GM12875 (cell line): ENCODE data around the gene LRP2.

ENCODE experiments used
- H3K4me3 ChIP-seq: one replicate; pipeline ENCODE4 v1.5.1; 2011; ENCODE audit warnings: low read depth, low read length, control low read depth
- TF ChIP-seq, protein P1 (sequence below): IDR thresholded peaks from 2 replicates; pipeline ENCODE4 v1.5.1; 2011; ENCODE audit warnings: low read depth, mild to moderate bottlenecking, control low read depth, inconsistent platforms, low read length, moderate library complexity, borderline replicate concordance; ENCODE audit not compliant: insufficient read depth

LRP2 gene

GRCh38 chr2:169388161-169388560, 25.8 kb upstream of the LRP2 start:
- TF ChIP-seq, protein P1, sequence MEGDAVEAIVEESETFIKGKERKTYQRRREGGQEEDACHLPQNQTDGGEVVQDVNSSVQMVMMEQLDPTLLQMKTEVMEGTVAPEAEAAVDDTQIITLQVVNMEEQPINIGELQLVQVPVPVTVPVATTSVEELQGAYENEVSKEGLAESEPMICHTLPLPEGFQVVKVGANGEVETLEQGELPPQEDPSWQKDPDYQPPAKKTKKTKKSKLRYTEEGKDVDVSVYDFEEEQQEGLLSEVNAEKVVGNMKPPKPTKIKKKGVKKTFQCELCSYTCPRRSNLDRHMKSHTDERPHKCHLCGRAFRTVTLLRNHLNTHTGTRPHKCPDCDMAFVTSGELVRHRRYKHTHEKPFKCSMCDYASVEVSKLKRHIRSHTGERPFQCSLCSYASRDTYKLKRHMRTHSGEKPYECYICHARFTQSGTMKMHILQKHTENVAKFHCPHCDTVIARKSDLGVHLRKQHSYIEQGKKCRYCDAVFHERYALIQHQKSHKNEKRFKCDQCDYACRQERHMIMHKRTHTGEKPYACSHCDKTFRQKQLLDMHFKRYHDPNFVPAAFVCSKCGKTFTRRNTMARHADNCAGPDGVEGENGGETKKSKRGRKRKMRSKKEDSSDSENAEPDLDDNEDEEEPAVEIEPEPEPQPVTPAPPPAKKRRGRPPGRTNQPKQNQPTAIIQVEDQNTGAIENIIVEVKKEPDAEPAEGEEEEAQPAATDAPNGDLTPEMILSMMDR = no peak
- no peak overlapping the region for H3K4me3 ChIP-seq

DNA sequence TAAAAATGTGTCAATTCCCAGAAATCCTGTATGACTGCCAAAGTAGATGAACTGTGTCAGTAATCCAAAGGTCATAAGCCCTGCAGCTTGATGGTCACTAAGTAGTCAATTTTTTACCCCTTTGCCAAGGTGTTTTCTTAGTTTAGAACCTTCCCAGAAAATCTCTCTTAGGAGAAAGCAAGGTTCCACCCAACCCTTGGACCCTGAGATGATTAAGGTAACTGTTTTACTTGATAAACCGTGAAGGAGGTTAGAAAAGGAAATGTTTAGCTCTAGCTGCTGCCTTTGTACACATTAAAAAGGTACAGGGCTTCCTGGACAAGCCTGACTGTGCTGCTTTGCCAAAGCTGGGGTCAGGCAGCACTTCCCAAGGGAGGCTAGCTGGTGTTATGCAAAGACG, 24.4 kb upstream of the LRP2 start:
- TF ChIP-seq, protein P1 = no peak
- no peak overlapping the region for H3K4me3 ChIP-seq

- H3K4me3 ChIP-seq = no peak overlapping the region
- TF ChIP-seq, protein P1 = no peak
These were observed 22.5 kb upstream of the LRP2 start for GRCh38 chr2:169384816-169385215.

- H3K4me3 ChIP-seq = no peak overlapping the region
- TF ChIP-seq, protein P1 = no peak
These were observed 10.2 kb upstream of the LRP2 start for GRCh38 chr2:169372561-169372960.

- TF ChIP-seq, protein P1 = no peak
- H3K4me3 ChIP-seq = no peak overlapping the region
These were observed 3.7 kb upstream of the LRP2 start for GRCh38 chr2:169366066-169366465.

DNA sequence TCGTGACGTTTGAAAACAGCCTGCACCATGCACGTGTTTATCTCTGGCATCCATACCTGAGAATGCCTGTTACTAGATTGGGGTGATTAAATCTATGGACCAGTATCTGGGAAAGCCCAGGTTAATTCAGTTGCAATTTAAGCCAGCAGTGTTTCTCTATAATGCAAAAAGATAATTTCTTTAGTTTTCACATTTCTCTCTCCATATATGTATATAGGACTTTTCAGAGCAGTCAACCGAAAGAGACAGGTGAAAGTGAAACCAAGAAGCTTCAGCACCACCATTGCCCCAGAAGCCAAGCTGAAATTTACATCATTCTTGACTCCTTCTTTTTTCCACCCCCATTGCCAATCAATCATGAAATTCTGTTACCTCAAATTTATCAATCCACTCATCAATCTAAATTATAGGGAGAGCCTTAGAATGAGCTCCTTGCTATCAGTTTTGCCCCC, 2.7 kb upstream of the LRP2 start:
- TF ChIP-seq, protein P1 = no peak
- peak overlapping the region; percentile 10 for H3K4me3 ChIP-seq

DNA sequence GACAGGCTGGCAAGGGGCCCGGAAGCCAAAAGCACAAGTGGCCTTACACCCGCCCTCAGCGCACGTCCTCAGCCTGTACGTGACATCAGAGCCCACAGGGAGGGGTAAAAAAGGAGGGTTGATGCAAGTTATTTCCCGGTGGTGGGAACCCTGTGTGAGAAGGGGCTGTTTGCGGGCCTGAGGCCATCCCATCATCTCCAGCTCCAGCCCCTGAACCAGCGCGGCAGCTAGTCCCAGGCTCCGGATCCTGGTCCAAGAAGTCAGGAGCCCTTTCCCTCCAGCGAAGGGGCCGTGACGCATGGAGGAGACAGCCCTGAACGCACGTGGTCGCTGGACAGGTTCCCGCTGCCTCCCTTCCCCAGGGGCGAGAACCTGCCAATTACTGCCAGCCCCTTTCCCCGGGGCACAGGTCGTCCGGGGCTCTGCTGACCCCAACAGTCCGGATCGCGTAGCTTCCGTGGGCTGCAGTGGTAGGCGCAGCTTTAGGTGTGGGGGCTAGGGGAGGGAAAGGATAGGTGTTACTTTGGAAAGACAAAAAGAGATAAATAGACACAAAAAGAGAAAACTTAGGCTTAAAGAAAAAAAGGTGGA, 1.3 kb upstream of the LRP2 start:
- H3K4me3 ChIP-seq = peak overlapping the region; percentile 23

More for the DNA sequence above, 1.3 kb upstream of the LRP2 start:
- TF ChIP-seq, protein P1 = no peak
